Embryonic facial prominence (tissue), 1 donor: ENCODE measurements around the gene UGT1A4.
"Not testable (repeated sequence)": the region's sequence is repeated elsewhere in the genome, so short reads cannot be mapped to it uniquely, and the experiment has no call there.

Experiments used
- DNase-seq: peaks from one replicate; pipeline ENCODE4 v3.0.0-alpha.2; 2016; ENCODE audit errors: extremely low spot score

The UGT1A4 gene

DNA sequence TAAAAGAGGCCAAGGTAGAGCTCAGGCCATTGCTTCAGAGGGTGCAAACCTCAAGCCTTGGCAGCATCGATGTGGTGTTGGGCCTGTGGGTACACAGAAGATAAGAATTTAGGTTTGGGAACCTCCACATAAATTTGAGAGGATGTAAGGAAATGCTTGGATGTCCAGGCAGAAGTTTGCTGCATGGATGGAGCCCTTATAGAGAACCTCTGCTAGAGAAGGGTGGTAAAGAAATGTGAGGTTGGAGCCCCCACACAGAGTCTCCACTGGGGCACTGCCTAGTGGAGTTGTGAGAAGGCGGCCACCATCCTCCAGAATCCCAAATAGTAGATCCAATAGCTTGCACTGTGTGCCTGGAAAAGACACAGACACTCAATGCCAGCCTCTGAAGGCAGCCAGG, 32.2 kb downstream of the UGT1A4 start:
- not testable (repeated sequence) for DNase-seq

DNA sequence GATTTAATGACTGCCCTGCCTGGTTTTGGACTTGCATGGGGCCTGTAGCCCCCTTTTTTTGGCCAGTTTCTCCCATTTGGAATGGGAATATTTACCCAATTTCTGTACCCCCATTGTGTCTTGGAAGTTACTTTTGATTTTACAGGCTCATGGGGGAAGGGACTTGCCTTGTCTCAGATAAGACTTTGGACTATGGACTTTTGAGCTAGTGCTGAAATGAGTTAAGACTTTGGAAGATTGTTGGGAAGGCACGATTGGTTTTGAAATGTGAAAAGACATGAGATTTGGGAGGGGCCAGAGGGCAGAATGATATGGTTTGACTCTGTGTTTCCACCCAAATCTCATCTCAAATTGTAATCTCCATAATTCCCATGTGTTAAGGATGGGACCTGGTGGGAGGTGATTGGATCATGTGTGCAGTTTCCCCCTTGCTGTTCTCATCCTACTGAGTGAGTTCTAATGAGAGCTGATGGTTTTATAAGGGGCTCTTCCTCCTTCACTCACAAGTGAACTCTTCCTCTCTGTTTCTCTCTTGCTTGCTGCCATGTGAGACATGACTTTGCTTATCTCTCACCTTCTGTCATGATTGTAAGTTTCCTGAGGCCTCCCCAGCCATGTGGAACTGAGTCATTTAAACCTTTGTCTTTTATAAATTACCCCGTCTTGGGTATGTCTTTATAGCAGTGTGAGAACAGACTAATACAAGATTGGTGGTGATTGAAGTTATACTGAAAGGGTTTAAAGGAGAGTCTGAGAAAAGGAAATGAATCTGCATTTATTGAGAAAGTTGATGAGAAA, 32.9 kb downstream of the UGT1A4 start:
- not testable (repeated sequence) for DNase-seq

DNA sequence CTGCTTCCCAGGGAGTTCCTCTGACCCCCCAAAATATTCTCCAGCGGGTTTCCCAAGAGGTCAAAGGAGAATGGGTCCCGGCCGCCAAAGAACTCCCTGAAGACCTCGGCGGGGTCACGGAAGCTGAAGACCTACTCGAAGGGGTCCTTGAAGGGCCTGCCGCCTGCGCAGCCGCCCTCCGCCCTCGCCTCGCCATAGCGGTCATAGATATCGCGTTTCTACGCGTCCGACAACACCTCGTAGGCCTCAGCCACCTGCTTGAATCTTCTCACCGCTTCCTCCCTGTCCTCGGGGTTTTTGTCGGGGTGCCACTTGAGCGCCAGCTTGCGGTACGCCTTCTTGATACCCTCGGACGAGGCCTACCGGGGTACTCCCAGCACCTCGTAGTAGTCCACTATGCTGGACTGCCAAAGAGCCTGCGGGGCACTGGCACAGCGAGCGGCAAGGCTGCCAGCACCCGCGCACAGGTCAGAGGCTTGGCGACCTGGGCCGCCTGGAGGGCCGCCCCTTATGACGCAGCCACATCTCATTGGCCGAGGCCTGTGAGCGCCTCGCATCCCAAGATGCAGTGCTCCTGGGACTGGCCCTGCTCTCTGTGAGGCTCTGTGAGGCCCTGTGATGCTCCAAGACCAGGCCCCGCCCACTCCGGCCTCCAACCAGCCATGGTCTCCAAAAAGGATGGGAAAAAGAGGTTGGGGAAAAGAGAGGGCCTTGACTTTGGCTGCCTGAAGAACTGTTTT, 36.5 kb downstream of the UGT1A4 start:
- DNase-seq, result no peak

DNA sequence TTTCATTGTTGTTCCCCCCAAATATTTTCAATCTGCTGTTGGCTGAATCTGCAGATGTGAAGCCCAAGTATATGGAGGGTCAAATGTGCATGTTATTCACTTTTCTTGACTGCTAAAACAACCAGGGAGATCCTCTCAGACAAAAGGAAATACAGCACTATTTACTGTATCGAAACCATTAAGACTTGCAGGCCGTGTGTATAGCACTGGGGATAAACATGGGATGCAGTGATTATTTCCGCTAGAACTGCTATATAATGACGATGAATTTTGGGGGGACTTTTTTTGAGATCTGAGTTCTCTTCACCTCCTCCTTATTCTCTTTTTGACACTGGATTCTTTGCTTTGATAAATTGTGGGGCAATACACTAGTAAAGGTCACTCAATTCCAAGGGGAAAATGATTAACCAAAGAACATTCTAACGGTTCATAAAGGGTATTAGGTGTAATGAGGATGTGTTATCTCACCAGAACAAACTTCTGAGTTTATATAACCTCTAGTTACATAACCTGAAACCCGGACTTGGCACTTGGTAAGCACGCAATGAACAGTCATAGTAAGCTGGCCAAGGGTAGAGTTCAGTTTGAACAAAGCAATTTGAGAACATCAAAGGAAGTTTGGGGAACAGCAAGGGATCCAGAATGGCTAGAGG, 38.0 kb downstream of the UGT1A4 start:
- no peak for DNase-seq

DNA sequence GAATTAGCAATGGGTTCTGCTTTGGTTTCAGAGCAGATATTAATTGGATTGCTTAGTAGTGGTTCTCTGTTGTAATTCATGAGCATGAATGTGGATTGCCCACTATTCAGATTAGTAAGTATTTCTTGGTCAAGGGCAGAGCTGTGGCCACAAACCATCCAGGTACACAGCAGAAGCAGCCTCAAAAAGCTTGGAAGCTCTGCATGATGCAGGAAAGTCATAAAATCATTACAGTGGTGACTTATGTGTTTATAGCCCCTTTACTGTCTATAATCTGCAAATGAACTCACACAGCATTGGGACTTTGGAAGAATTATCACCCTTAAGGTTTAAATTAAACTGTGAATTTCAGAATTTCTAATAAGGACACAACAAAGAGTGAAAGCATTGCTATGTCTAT, 39.6 kb downstream of the UGT1A4 start:
- DNase-seq, result no peak

DNA sequence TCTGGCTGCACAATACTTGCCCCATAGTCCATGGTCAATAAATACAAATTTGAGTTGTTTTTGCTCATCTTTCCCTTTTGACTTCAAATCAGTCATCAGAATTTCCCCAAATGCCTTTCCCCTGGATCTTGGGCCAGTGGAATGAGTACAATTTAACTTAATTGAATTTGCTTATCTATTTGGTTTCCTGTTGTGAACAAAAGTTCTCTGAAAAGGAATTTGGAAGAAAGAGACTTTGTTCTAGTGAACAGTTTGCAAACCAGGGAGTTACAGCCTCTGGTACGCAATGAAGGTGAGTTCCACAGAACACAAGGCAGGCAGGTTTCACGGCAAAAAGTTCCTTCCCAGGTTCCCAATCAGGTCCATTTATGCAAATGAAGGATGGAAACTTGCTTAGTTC, 40.3 kb downstream of the UGT1A4 start:
- DNase-seq, result no peak

DNA sequence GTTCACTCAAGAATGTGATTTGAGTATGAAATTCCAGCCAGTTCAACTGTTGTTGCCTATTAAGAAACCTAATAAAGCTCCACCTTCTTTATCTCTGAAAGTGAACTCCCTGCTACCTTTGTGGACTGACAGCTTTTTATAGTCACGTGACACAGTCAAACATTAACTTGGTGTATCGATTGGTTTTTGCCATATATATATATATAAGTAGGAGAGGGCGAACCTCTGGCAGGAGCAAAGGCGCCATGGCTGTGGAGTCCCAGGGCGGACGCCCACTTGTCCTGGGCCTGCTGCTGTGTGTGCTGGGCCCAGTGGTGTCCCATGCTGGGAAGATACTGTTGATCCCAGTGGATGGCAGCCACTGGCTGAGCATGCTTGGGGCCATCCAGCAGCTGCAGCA, 41.5 kb downstream of the UGT1A4 start, which contains the start of gene UGT1A1:
UGT1A1 (plus strand) TSS at position 228 of the 400 bp plus-strand sequence; CDS start at position 246, 18 bp downstream.
- no peak for DNase-seq

DNA sequence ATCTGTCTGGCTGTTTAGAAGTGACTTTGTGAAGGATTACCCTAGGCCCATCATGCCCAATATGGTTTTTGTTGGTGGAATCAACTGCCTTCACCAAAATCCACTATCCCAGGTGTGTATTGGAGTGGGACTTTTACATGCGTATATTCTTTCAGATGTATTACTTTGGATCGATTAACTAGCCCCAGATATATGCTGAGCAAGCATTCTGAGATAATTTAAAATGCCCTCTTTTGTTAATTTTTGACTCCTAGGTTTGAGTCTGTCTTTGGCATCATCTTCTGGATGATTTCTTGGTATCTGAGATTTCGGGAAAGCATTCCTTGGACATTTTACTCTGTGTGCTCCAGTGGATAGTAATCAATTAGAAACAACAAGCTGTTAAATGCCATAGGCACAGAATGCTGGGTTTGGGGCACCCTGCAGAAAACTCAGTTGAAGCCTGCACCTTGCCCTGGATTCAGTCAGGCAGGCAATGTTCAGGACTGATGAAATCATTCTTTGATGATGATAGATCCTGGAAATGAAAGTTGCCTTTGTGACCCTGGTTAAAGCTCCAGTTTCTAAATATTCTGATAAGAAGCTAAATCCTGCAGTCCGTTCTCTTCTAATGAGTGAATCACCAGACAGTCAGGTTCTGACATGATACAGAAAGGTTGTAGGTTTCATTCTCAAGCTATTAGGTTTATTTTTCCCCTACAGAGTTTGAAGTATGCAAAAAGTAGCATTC, 42.7 kb downstream of the UGT1A4 start:
- DNase-seq, result no peak

DNA sequence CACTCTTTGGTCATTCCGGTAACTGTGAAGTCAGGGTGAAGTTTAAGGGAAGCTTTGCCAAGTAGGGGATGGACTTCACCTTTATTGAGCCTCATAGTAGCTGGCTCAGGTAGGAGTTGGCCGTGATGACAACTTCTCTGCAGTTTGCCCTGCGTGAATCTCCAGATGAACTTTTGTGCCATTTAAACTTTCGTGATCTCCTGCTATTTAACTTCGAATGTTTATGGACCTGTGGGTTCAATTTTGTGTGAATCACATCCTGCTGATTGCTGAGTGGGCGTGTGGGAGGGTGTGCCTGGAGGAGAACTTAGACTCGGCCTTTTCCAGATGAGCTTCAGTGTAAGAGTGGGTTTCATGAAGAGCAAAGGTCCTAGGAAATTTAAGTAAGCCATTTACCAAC, 45.7 kb downstream of the UGT1A4 start:
- no peak for DNase-seq

DNA sequence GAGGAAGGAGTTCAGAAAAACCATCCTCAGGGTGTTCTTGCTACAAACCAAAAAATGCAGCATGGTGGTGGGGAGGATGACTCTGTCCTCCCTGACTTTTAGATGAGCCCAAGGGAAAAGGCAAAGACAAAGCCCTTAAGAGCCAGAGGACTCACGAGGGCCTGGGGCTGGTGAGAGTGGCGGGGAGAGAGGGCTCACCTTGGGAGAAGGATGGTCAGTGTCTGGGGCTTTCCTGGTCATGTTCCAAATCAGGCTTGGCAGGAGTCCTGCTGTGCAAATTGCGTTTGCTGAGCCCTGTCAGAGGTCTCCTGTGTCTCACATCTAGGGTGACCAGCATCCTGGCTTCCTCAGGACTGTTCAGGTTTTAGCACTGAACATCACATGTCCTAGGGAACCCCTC, 46.2 kb downstream of the UGT1A4 start:
- no peak for DNase-seq

DNA sequence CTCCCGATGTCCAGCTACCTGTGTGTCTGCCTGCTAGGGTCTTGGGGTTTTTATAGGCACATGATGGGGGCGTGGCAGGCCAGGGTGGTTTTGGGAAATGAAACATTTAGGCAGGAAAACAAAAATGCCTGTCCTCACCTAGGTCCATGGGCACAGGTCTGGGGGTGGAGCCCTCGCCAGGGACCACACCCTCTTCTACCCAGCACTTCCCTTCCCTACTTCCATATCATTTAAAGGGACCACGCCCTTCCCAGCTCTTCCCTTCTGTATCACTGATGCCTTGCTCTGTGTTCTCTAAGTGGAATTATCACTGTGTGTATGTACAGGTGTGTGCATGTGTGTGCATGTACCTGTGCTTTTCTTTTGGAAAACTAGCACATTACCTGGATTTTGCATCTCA, 47.9 kb downstream of the UGT1A4 start:
- DNase-seq, result no peak

DNA sequence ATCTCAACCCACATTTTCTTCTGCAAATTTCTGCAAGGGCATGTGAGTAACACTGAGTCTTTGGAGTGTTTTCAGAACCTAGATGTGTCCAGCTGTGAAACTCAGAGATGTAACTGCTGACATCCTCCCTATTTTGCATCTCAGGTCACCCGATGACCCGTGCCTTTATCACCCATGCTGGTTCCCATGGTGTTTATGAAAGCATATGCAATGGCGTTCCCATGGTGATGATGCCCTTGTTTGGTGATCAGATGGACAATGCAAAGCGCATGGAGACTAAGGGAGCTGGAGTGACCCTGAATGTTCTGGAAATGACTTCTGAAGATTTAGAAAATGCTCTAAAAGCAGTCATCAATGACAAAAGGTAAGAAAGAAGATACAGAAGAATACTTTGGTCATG, 49.5 kb downstream of the UGT1A4 start:
- no peak for DNase-seq

DNA sequence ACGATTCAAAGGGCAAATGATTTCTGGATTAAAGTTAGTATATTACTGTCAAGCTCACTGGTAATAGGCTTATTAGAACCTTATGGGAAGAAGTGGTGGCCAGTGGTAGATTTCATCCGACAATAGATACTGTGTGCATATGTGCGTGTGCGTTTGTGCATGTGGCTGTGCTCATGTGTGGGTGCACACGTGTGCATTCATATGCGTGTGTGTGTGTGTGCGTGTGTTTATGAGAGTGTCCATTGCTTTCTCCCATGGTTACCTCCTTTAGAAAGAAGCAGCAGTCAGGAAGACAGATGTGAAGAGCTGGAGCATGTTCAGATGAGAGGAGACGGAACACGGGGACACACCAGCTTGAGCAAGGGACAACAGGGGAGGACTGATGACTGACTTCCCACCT, 50.7 kb downstream of the UGT1A4 start:
- DNase-seq, result no peak

DNA sequence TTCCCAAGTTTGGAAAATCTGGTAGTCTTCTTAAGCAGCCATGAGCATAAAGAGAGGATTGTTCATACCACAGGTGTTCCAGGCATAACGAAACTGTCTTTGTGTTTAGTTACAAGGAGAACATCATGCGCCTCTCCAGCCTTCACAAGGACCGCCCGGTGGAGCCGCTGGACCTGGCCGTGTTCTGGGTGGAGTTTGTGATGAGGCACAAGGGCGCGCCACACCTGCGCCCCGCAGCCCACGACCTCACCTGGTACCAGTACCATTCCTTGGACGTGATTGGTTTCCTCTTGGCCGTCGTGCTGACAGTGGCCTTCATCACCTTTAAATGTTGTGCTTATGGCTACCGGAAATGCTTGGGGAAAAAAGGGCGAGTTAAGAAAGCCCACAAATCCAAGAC, 53.6 kb downstream of the UGT1A4 start:
- no peak for DNase-seq

DNA sequence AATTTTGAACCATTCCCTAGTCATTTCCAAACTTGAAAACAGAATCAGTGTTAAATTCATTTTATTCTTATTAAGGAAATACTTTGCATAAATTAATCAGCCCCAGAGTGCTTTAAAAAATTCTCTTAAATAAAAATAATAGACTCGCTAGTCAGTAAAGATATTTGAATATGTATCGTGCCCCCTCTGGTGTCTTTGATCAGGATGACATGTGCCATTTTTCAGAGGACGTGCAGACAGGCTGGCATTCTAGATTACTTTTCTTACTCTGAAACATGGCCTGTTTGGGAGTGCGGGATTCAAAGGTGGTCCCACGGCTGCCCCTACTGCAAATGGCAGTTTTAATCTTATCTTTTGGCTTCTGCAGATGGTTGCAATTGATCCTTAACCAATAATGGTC, 54.0 kb downstream of the UGT1A4 start:
- DNase-seq, result no peak

DNA sequence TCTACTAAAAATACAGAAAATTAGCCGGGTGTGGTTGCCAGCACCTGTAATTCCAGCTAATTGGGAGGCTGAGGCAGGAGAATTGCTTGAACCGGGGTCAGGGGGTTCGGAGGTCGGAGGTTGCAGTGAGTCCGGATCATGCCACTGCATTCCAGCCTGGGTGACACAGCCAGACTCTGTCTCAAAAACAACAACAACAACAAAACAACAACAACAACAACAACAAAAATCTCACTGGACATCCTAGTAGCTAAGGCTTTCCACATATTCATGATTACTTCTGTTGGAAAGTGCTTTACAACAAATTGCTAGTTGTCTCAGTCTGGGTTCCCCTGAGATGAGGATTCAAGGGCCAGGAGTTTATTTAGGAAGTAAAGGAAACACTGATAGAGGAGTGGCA, 55.3 kb downstream of the UGT1A4 start:
- DNase-seq, result no peak

DNA sequence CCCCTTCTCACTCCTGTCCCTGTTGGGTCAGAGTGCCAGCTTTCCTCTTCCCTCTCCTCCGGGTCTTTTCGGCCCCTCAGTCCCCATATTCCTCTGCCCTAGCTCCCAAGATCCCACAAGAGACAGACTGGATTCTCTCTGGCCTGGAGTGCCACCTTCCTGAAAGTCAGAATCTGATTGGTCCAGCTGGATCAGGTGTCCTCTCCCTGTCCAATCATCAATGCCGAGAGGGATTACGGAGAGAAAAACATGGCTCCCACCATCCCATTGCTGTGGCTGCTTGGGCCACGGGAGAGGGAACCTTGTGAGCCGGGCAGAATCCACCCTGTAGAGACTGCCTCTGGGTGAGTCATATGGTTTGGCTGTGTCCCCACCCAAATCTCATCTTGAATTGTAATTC, 56.9 kb downstream of the UGT1A4 start:
- DNase-seq, result no peak

DNA sequence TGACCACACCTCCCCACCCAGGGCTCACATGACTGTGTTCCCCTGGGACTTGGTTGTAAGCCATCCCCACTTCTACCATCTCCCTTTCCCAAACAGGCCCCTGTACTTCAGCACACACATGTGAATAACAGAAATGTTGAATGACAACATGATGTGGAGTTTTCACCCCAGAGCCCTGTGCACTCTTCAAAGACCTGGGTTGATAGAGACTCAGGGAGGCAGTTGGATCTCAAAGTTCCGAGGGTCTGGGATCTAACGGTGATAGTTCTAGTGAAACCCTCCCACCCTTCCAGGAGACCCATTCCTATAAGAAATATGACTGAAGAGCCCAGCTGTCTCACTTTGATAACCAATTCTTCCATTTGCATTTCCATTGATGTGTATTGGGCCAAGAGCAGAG, 59.5 kb downstream of the UGT1A4 start, which contains the start of gene MROH2A:
MROH2A (plus strand) TSS at position 301 of the 400 bp plus-strand sequence. CDS start 1,029 bp downstream, outside the sequence.
- no peak for DNase-seq

DNA sequence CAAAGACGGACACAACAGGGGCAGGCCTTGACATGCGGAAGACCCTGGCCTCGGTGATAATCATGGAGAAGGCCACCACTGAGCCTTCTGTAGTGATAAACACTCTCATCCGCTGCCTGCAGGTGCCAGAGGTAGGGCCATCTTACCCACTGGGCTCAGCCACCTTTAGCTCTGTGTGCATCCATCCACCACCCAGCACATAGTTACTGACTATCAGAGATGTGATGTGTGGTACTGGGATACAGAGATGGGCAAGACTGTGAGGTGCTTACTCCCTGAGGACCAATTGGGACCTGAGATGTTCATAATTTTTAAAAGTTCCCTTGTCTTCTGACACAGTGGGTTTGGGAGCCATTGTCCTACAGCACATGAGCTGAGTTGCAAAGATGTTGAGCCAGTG, 61.2 kb downstream of the UGT1A4 start:
- no peak for DNase-seq

DNA sequence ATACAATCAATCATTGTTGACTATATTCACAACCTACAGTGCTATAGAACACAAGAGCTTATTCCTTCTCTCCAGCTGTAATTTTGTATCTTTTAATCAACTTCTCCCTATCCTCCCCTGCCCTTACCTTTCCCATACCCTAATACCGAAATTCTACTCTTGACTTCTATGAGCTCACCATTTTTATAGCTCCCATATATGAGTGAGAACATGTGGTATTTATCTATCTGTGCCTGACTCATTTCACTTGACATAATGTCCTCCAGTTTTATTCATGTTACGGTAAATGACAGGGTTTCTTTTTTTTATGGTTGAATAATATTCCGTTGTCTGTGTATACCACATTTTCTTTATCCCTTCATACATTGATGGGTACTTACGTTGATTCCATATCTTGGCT, 62.2 kb downstream of the UGT1A4 start:
- DNase-seq, result no peak

DNA sequence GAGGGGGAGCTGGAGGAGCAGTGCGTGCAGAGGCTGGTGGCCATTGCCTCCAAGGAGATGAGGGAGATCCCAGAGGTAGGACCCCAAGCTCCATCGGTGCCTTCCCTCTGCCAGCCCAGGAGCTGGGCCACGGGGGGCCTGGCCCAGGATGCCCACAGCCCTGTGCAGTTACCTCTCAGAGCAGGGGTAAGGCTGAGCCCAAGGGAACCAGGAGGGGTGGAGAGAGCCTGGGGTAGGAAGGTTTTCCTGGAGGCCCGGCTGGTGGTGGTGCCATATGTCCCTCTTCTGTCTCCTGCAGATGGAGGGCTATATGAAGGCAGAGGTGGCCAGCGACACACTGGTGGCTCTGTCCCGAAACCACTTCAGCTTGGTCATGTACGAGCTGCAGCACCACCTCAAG, 71.0 kb downstream of the UGT1A4 start:
- no peak for DNase-seq
